ENCODE data around the gene SPDYE8.
"Not testable (repeated sequence)": the region's sequence is repeated elsewhere in the genome, so short reads cannot be mapped to it uniquely, and the experiment has no call there.

GRCh38 chr7:72971505-72971904 is 58.1 kb downstream of the SPDYE8 start:
- not testable (repeated sequence) for TF ChIP-seq ZNF3 (CRISPR knock-in tag; IDR thresholded peaks at IDR 0.05); MXI1 (IDR thresholded peaks at IDR 0.05; ENCODE audit: borderline replicate concordance, low read depth, low read length); TCF12 (IDR thresholded peaks at IDR 0.05); TCF12 (CRISPR knock-in tag; IDR thresholded peaks at IDR 0.05); SCMH1 (CRISPR knock-in tag; IDR thresholded peaks at IDR 0.05; ENCODE audit: borderline replicate concordance); ZBTB1 (CRISPR knock-in tag; IDR thresholded peaks at IDR 0.05; ENCODE audit: borderline replicate concordance); ZBTB7B (CRISPR knock-in tag; IDR thresholded peaks at IDR 0.05); CC2D1A (CRISPR knock-in tag; IDR thresholded peaks at IDR 0.05); HOXA7 (CRISPR knock-in tag; IDR thresholded peaks at IDR 0.05)
